HG03066 (cell line): ENCODE measurements around the gene CD276.
"Not testable (repeated sequence)": the region's sequence is repeated elsewhere in the genome, so short reads cannot be mapped to it uniquely, and the experiment has no call there.

Experiments
- ATAC-seq: cut with Tn5 transposase; IDR thresholded peaks from one replicate; pipeline ENCODE4 v1.9.1; 2021; ENCODE audit warnings: low read depth; ENCODE audit not compliant: unreplicated experiment

CD276 gene

DNA sequence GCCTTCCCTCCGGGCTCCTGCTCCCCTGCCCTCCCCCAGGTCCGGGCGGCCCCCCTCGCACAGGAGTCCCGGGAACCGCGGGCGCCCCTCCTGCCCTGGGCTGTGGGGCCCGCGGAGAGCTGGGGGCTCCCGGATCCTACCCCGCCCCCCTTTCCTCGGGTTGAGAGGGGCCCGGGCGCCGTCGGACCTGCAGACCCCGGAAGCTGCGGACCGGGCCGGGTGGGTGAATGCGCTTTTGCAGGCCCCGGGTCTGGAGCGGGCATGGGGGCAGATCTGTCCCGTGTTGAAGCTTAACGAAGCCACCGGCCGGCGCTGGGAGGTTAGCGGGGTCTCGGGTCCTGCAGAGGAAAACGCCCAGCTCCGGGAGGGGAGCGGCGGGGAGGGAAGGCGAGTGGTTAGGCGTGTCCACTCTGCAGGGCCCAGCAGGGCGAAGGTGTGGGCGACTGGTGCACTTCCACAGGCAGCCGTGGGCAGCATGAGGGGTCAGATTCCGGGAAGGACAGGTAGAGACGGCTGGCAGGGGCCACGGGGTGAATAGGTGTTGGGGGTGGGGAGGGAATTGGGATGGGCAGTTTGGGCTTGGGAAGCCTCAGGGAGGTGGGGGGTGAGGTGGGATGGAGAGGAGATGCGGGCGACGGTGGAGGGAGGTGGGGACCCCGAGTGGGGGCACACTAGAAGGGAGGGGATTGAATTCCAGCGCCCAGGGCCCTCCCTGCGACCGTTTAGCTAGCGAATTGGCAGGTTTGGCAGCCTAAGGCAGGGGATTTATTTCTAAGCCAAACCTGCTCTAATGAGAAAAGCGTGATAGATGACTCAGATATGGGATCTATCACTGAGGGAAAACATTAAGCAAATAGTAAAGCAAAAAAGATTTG lies 635 bp downstream of the CD276 start:
- ATAC-seq = peak; percentile 25

DNA sequence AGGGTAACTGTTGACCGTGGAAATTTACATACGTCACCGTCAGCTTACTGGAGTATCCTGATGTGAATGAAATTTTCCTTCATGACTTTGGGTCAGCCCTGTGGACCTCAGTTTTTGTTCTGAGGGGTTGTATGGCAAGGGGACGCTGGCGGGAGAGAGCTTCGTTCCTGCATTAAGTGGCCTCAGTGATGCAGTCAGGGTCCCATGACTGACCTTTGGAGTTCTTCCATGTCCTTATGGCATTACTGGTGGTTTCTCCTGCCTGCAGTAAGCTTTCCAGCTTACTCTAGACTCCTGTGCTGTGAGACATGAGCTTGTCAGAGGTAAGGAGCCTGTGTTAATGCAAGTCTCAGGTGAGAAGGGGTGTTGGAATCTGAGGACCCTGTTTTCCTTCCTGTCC lies 1.8 kb downstream of the CD276 start:
- no peak for ATAC-seq

DNA sequence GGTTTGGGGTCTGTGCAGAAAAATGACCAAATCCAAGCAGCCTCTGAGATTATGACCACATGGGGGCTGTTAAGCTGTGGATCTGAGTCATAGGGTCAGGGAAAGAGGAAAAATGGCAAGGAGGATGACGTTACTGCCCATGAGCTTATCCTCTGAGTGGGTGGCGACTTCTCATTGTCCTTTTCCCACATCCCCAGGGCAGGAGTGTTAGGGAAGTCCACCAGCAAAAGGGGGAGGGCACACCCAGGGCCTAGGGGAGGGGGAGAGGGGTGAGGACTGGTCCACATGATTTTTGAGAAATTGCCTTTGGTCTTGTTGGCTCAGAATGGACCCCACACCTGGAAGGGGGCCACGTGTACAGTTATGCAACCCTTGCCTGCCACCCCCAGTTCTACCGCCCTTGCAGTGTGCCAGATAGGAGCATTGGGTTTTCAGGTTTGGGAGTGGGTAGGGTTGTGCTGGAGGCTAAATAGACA lies 2.6 kb downstream of the CD276 start:
- ATAC-seq = no peak

DNA sequence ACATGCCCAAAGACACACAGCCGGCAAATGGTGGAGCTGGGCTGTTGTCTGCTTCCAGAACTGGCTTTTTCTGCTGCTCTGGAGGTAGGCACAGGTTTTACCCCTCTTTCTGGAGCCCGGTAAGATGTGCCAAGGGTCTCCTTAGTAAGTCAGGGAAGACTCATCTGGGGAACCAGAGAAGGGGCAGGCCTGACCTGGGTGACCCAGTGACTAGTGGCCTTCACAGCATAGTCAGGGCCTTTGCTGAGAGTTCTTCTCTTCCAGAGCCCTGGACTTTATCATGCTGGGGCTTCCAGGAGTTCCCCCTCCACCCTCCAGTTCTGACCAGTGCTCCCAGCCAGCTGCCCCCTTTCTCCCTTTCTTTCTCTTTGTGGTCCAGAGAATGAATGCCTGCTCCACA lies 3.2 kb downstream of the CD276 start:
- ATAC-seq = no peak

DNA sequence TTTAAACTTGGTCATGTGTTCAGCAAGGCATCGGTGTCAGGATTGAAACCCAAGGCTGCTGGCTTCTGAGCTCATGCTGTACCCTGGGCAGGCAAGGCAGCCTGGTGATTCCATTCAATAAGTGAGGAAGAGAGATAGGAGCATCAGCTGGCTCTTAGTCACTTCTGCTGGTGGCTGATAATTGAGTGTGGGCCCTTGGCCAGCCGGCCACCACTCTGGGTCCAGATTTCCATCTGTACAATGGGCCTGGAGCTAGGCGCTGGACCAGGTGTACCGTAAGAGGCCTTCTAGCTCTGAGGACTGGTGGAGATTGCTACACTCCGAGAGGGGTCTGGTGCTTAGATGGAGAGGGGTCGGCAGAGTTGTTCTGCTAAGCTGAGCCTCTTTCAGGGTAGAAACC lies 4.3 kb downstream of the CD276 start:
- no peak for ATAC-seq

DNA sequence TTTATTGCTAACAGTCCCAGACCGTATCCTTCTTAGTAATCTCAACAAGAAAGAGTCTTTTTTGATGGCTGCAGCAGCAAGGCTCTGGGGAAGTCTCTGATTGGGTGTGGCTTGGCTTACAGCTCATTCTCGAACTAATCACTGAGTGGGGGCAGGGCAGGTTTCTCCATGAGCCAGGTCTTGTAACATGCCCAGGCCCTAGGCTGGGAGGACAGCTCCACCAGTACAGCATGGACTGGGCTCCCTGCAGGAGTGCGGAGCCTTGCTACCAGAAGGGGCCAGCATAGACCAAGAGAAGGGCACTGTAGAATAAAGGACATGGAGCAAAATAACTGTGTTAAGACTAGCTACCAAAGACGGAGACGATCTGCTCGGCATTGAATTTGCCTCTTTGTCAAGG lies 7.2 kb downstream of the CD276 start:
- ATAC-seq = no peak

DNA sequence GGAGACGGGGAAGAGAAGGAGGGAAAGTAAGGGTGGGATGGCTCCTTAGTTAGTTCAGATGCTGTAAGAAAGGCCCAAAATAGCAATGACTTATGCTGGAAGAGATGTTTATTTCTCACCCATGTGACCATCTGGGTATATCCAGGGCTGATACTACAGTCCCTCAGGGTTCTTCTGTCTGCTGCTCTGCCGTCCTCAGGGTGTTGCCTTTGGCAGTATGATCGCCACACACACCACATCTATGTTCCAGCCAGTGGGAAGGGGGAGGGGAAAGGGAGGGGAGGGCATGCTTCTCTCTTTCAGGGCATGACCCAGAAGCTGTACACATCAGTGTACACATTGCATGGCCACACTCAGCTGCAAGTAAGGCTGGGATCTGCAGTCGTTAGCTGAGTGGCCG lies 10.2 kb downstream of the CD276 start:
- no peak for ATAC-seq

DNA sequence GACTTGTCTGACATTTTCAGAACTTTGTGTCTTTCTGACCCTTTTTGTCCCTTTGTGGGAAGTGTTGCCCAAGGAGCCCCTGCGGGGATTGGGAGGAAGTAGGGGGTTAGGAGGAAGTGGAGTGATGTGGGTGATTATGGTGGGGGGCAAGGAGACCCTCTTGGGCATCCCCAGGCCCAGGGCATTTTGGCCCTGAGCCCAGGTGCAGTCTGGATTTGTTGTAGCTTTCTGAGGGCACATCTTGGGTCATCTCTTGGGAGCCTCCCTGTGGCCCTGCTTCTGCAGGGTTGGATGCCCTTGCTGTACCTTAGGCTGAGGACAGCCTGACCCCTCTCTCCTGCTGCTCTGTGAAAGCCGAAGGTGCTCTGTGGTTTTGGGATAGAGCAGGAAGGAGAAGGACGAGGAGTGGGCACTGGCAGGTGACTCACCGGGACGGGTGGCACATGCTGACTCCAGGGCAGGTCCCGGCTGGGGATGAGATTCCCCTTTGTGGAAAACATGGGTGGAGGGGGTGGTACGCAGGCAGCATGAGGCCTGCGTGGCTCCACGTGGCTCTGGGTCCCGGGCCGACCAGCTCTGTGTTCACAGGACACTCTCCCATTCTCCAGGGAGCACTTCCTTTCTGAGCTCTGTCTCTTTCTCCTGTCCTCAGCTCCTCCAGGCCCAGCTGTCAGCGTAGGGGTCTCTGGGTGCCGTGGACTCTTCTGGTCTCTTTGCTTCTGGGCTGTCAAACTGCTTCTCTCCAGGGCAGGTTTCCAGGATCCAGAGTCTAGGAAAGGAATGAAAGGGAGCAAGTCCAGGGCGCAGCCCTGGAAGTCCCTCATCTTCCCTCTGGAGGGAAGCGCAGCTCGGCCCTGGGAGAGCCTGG lies 11.8 kb downstream of the CD276 start:
- no peak for ATAC-seq

DNA sequence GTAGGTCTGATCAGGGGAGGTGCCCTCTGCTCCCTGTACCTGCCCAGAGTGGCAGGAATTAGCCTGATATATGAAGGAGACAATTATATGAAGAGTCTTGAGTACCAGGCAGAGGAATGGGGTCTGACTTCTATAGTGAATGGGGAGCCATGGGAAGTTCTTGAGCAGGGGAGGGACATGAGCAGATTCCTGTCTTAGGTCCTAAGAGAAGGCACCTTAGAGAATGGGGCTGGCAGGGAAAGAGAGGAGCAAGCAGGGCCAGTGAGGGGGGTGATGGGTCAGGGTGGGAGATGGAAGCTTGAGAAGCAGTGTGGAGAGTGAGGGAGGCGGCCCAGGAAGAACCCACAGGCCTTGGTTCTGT lies 12.4 kb downstream of the CD276 start:
- ATAC-seq = no peak

DNA sequence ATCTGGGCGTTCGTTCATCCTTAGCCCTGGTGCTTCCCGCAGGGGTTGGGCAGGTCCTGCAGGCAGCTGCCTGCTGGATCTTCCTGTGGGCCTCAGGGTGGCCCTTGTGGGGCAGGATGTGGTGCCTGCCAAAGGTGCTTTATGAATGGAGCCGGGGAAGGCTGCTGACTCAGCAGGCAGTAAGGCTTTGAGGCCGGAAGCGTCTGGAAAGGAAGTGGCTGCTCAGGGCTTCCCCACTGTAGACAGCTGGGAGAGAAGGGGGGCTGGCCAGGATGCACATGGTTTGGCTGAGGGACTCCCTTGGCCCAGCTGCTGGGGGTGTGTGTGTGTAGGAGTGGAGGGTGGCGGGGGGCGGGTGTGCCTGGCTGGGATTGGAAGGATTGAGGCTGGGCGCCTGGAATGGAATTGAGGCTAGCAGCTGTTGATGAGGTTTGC lies 12.9 kb downstream of the CD276 start:
- peak; percentile 51 for ATAC-seq

DNA sequence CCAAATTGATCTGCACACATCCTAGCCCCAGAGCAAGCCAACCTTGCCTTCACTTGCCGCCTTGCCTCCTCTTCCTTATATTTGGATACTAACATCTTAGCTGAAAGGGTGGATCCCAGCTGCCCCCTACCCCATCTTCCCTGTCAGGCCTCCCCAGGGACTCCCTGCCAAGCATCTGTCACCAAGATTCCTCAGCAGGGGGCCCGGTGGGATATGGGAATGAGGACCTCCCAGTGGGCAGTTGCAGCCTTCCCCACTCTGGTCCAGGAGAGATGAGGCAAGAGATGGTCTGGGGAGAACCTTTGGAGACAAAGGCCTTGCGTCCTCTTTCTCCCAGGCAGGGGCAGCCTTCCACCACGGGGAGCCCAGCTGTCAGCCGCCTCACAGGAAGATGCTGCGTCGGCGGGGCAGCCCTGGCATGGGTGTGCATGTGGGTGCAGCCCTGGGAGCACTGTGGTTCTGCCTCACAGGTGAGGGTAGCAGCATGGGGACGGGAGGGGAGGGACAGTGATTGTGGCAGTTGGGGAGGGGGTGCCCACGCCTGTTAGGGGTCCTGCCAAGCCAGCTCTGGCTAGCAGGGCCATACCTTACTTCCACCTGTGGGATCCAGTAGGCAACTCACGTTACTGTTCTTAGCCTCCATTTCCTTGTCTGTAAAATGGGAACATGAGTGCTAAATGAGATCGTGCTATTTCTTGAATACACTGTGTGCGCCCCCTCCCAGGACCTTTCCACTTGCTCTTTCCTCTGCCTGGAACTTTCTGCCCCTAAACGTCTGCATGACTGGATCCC lies 15.3 kb downstream of the CD276 start:
- no peak for ATAC-seq

DNA sequence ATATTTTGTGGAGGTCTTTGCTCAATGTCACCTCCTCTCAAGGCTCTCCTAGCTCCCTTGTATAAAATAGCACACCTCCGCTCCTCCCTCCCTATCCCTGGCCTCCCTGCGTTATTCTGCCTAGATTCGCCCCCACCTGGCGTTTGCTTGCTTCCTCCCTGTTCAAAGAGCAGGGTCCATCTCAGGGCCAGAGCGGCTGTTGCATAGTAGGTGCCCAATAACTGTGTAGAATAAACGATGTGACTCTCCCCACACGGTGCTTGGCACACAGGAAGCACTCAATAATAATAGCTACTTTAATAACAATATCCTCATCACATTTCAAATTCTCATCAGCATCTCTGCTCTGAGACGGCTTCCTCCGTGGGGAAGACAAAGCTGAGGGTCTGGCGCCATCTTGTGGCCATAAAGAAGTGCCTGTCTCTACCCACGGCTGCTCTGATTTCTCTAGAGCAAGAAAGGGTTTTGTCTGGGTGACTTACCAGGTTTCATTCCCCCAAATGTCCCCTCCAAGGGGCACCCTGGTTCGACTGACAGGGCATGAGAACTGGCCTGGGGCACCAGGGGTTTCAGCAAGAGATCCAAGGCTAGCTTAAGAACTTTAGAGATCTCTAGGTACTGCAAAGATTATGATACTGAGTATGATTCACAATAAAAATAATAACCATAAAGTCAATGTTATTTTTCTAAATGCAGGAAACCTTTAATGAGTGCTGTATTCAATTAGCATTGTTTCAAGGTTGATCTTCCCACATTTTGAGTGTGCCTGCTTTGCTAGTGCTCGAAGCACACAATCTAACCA lies 16.1 kb downstream of the CD276 start:
- ATAC-seq = no peak

DNA sequence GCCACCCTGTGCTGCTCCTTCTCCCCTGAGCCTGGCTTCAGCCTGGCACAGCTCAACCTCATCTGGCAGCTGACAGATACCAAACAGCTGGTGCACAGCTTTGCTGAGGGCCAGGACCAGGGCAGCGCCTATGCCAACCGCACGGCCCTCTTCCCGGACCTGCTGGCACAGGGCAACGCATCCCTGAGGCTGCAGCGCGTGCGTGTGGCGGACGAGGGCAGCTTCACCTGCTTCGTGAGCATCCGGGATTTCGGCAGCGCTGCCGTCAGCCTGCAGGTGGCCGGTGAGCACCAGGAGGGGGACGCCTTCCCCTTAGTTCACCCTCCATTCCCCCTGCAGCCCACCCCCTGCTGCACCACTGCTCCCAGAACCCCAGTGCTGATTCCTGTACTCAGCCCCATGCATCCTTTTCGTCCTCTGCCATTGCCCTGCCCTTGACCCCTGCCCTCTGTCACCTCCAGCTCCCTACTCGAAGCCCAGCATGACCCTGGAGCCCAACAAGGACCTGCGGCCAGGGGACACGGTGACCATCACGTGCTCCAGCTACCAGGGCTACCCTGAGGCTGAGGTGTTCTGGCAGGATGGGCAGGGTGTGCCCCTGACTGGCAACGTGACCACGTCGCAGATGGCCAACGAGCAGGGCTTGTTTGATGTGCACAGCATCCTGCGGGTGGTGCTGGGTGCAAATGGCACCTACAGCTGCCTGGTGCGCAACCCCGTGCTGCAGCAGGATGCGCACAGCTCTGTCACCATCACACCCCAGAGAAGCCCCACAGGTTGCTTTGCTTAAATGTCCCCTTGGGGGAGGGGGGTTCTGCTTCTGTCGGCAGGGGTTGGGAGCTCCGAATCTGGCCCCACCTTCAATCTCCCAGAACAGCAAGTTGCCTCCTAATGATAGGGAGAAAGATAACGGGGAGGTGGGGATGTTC lies 18.4 kb downstream of the CD276 start:
- not testable (repeated sequence) for ATAC-seq

DNA sequence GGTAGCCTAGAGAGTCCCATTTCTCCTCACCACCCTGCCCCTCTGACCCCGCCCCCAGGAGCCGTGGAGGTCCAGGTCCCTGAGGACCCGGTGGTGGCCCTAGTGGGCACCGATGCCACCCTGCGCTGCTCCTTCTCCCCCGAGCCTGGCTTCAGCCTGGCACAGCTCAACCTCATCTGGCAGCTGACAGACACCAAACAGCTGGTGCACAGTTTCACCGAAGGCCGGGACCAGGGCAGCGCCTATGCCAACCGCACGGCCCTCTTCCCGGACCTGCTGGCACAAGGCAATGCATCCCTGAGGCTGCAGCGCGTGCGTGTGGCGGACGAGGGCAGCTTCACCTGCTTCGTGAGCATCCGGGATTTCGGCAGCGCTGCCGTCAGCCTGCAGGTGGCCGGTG lies 19.4 kb downstream of the CD276 start:
- not testable (repeated sequence) for ATAC-seq

DNA sequence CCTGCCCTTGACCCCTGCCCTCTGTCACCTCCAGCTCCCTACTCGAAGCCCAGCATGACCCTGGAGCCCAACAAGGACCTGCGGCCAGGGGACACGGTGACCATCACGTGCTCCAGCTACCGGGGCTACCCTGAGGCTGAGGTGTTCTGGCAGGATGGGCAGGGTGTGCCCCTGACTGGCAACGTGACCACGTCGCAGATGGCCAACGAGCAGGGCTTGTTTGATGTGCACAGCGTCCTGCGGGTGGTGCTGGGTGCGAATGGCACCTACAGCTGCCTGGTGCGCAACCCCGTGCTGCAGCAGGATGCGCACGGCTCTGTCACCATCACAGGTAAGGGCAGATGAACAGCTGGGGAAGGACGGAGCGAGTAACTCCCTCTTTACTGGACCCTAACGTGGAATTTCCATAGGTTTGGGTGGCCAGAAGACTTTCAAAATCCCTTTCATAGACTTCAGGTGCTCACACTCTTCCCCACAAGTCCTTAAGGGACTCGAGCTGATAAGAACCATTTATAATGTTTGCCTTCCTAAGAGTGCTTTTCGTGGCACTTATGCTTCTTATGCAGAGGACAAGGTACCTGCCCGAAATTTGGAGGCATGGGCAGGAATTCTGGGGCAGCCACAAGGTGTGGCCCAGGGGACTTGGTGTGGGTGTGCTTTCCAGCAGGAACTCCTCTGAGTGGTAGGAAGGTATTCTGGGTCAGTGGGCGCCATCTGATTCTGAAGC lies 20.1 kb downstream of the CD276 start:
- not testable (repeated sequence) for ATAC-seq

DNA sequence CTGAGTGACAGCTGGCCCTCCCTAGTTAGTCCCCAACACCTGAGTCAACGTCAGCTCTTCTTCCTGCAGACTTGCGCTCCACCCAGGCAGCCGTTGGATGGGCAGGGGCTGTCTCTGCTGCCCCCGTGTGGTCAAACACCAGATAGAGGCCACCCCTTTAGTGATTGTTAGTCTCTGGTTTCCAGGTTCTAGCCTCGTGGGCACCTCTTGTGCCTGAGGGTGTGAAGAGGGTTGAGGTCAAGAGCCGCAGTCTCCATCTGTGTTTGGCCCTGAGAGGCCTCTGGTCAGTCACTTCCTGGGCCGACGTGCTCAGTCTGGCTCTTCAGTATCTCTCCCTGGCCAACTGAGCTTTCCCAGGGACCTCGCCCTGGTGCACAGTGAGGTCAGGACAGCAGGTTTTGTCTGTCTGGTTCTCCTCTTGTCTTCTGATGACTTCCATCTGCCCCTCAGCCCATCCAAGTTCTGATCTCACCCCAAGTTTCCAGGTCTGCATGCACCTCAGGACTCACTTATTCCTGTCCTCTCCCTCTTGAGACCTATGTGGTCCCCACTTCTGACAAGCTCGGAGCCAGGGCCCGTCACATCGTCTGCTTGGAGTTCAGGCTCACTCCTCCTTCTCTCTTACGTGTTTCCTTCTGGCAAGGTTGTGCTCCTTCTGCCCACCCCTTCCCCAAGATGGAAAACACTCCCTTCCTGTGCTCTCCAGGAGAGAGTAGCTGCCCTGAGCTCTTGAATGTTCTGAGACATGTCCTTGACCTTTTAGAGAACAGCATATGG lies 20.9 kb downstream of the CD276 start:
- ATAC-seq = no peak

DNA sequence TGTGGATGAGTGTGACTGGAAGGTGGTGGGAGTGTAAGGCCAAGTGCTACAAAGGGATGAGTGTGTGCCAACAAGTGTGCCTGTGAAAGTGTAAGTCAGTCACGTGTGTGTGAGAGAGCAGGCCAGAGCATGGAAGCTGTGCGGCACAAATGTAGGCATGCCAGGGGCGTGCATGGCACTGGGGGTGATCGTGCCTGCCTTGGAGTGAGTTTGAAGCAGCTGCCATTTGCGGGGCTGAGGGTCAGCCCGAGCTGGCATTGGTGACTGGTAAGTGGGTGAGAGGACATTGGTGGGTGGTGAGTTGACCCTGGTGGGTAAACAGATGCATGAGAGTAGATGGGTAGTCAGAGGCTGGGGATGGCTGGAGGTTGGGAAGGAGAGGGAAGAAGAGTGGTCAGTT lies 24.5 kb downstream of the CD276 start:
- no peak for ATAC-seq

DNA sequence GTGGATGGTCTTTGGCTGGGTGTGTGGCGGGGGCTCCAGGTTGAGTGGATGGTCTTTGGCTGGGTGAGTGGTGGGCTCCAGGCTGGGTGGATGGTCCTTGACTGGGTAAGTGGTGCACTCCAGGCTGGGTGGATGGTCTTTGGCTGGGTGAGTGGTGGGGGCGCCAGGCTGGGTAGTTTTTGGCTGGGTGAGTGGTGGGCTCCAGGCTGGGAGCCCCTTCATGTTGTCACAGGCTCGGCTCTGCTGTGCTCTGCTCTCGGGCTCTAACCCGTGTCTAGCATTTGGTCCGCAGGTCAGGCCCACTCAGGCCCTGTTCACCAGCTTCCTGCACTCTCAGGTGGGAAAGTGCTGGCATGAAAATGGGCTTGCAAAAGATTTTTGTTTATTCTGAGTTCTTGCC lies 25.1 kb downstream of the CD276 start:
- no peak for ATAC-seq
